Panc1 (cell line): ENCODE measurements around the gene GBP4. TPM values are rescaled to one million over a fixed set of nuclear protein-coding genes. Genes with fewer than 3 reads are reported as not detected.

Source experiments
- ATAC-seq: fragments of 200-7000 bp; cut with Tn5 transposase; 2 replicates; pipeline ENCODE4 v1.9.1; 2020; ENCODE audit warnings: mild to moderate bottlenecking, moderate library complexity
- BruUV-seq: library from RNA; stranded (reverse); fragments of 400-500 nt; replicated peaks from 2 replicates; lab custom pipeline; 2021; lab: Mats Ljungman, UMichigan
- CTCF ChIA-PET: fragments of 300-600 bp; sonication (Branson Sonifier 250); formaldehyde crosslinking; loops from one replicate; lab custom pipeline; 2022; ENCODE audit warnings: antibody characterized with exemption; lab: Charles Lee
- POLR2A ChIA-PET: fragments of 300-600 bp; sonication (Branson Sonifier 250); formaldehyde crosslinking; loops from one replicate; lab custom pipeline; 2022; ENCODE audit warnings: antibody characterized with exemption; lab: Charles Lee
- DNase-seq: peaks from one replicate; pipeline ENCODE4 v3.0.0-alpha.2; 2010; ENCODE audit warnings: low read depth, low spot score
- H3K27ac ChIP-seq: 2 replicates; pipeline ENCODE4 v1.5.1; 2011; ENCODE audit warnings: mild to moderate bottlenecking, low read length, inconsistent platforms
- H3K27me3 ChIP-seq: fragments of 200-500 bp; sonication (Bioruptor generic); 2 replicates; pipeline ENCODE4 v1.6.0; 2014; ENCODE audit warnings: low read length, inconsistent platforms; ENCODE audit not compliant: control insufficient read depth, insufficient read depth
- H3K36me3 ChIP-seq: fragments of 200-500 bp; sonication (Bioruptor generic); 2 replicates; pipeline ENCODE4 v1.5.1; 2014; ENCODE audit warnings: inconsistent platforms, mild to moderate bottlenecking, low read length, moderate library complexity; ENCODE audit not compliant: control insufficient read depth, insufficient read depth
- H3K4me1 ChIP-seq: 2 replicates; pipeline ENCODE4 v1.5.1; 2011; ENCODE audit warnings: inconsistent platforms, mild to moderate bottlenecking, low read length, moderate library complexity; ENCODE audit not compliant: control insufficient read depth, insufficient read depth
- H3K4me3 ChIP-seq, 2 experiments: 2 replicates each; pipeline ENCODE4 v1.5.1; 2011 to 2012; ENCODE audit warnings: low read depth in 2 of 2, low read length in 2 of 2, mild to moderate bottlenecking in 2 of 2, inconsistent platforms in 1 of 2, moderate library complexity in 1 of 2
- H3K9me3 ChIP-seq: fragments of 200-500 bp; sonication (Bioruptor generic); 2 replicates; pipeline ENCODE4 v1.5.1; 2014; ENCODE audit warnings: low read depth, mild to moderate bottlenecking, inconsistent platforms, low read length, moderate library complexity; ENCODE audit not compliant: control insufficient read depth, insufficient read depth
- POLR2AphosphoS5 ChIP-seq: IDR thresholded peaks from 2 replicates; pipeline ENCODE4 v1.6.1; 2012; ENCODE audit warnings: mild to moderate bottlenecking, low read depth, low read length, moderate library complexity
- SIN3A ChIP-seq: IDR thresholded peaks from 2 replicates; pipeline ENCODE4 v1.6.1; 2012; ENCODE audit warnings: low read depth, mild to moderate bottlenecking, low read length, moderate library complexity, borderline replicate concordance; ENCODE audit not compliant: insufficient read depth
- TCF7L2 ChIP-seq: IDR thresholded peaks from 2 replicates; pipeline ENCODE4 v1.6.1; 2011; ENCODE audit warnings: mild to moderate bottlenecking, low read depth, low read length, inconsistent platforms
- in situ Hi-C: cut with HindIII; loops from 2 replicates; pipeline ENCODE4 v1.10.0; 2016; ENCODE audit warnings: low sequenced_read_pairs, low pct_unique_long_range_greater_than_20kb
- intact Hi-C: fragments of 100-400 bp; cut with micrococcal nuclease; formaldehyde crosslinking; loops from one replicate; pipeline ENCODE4 v1.10.0; 2022; ENCODE audit not compliant: unreplicated experiment
- total RNA-seq: library from RNA; stranded (reverse); gene quantifications from one replicate; pipeline ENCODE4 v1.2.1, GENCODE V29; 2021; ENCODE audit not compliant: unreplicated experiment
- TF ChIP-seq, protein P1 (sequence below): fragments of 450-650 bp; IDR thresholded peaks from 2 replicates; pipeline ENCODE4 v1.5.1; 2017; ENCODE audit warnings: mild to moderate bottlenecking
- TF ChIP-seq, protein P2 (sequence below), 2 experiments: IDR thresholded peaks; 2 replicates each; pipeline ENCODE4 v1.6.1; 2011 to 2012; ENCODE audit warnings: low read depth in 2 of 2, control low read depth in 1 of 2, low read length in 1 of 2, mild to moderate bottlenecking in 1 of 2, moderate library complexity in 1 of 2; ENCODE audit not compliant: insufficient read depth in 1 of 2

GBP4 gene
- total RNA-seq, 1 experiment from 2014 or later, result 3.3 TPM

DNA sequence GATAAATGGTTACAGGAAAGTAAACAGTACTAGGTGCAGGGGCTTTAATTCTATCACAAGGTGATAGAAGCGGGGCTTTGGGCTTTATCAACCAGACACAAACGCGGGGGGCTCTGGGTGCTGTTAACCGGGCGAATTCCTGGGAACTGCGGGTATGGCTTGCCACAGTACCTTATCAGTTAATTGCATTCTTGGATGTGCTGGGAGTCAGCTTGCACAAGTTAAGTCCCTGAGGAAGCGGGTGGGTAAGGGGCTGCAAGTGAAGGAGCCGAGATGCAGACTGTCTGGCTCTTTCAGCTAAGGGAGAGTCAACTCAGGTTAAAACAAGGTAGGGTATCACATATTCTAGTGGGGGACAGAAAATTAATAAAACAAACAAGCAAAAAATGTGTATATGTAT is 661 bp downstream of the GBP4 start:
- ATAC-seq (0 out of 2 replicates have a peak, but pooled peaks have one; percentile 13), DNase-seq (no peak)
- no peaks in the 10 kb centered on the region for H3K36me3 ChIP-seq
- no TSS peak for BruUV-seq
- H3K27me3 ChIP-seq, result peaks cover 8% of the 10 kb centered on the region
- H3K27ac ChIP-seq, result no peak overlapping the region
- TF ChIP-seq SIN3A, result no peak
- no peak for TF ChIP-seq POLR2AphosphoS5
- TF ChIP-seq, protein P1, sequence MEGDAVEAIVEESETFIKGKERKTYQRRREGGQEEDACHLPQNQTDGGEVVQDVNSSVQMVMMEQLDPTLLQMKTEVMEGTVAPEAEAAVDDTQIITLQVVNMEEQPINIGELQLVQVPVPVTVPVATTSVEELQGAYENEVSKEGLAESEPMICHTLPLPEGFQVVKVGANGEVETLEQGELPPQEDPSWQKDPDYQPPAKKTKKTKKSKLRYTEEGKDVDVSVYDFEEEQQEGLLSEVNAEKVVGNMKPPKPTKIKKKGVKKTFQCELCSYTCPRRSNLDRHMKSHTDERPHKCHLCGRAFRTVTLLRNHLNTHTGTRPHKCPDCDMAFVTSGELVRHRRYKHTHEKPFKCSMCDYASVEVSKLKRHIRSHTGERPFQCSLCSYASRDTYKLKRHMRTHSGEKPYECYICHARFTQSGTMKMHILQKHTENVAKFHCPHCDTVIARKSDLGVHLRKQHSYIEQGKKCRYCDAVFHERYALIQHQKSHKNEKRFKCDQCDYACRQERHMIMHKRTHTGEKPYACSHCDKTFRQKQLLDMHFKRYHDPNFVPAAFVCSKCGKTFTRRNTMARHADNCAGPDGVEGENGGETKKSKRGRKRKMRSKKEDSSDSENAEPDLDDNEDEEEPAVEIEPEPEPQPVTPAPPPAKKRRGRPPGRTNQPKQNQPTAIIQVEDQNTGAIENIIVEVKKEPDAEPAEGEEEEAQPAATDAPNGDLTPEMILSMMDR, result no peak
- TF ChIP-seq, protein P2, sequence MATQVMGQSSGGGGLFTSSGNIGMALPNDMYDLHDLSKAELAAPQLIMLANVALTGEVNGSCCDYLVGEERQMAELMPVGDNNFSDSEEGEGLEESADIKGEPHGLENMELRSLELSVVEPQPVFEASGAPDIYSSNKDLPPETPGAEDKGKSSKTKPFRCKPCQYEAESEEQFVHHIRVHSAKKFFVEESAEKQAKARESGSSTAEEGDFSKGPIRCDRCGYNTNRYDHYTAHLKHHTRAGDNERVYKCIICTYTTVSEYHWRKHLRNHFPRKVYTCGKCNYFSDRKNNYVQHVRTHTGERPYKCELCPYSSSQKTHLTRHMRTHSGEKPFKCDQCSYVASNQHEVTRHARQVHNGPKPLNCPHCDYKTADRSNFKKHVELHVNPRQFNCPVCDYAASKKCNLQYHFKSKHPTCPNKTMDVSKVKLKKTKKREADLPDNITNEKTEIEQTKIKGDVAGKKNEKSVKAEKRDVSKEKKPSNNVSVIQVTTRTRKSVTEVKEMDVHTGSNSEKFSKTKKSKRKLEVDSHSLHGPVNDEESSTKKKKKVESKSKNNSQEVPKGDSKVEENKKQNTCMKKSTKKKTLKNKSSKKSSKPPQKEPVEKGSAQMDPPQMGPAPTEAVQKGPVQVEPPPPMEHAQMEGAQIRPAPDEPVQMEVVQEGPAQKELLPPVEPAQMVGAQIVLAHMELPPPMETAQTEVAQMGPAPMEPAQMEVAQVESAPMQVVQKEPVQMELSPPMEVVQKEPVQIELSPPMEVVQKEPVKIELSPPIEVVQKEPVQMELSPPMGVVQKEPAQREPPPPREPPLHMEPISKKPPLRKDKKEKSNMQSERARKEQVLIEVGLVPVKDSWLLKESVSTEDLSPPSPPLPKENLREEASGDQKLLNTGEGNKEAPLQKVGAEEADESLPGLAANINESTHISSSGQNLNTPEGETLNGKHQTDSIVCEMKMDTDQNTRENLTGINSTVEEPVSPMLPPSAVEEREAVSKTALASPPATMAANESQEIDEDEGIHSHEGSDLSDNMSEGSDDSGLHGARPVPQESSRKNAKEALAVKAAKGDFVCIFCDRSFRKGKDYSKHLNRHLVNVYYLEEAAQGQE (IDR thresholded peaks at IDR 0.05; ENCODE audit: insufficient read depth in 1 of 2, low read depth in 2 of 2, low read length in 1 of 2), result no peak
- no peak for TF ChIP-seq TCF7L2
- H3K4me1 ChIP-seq, result peaks cover 11% of the 10 kb centered on the region; the same call in 1 of the 2 replicates
- peak overlapping the region; percentile 38 to 63 for H3K4me3 ChIP-seq
- in situ Hi-C loops, result no loop called here
- intact Hi-C loops, result no loop called here
- CTCF ChIA-PET, result no interaction called here
- POLR2A ChIA-PET, result no interaction called here
- no peaks in the 10 kb centered on the region for H3K9me3 ChIP-seq

DNA sequence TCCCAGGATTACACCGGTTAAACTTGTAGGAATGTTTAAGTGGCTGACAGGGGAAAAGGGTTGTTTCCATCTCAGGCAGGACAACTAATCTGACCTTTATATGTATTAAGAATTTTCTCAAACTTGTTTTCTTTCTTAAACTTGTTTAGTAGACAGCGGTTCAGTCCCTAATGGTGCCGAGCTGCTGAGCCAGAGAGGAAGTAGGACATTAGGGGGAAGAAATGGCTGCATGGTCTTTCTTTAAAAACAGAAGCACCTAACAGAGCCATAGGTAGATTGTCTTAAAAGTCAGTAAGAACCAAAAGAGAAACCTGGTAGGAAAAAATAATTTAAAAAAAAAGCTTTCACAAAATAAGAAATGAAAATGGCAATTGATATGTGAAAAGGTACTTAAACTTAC is 3.3 kb downstream of the GBP4 start:
- intact Hi-C loops, result no loop called here
- Histone ChIP-seq H3K4me3 (no peak overlapping the region), H3K4me1 (peaks cover 11% of the 10 kb centered on the region; the same call in 1 of the 2 replicates), H3K9me3 (no peaks in the 10 kb centered on the region), H3K27me3 (peaks cover 8% of the 10 kb centered on the region), H3K27ac (no peak overlapping the region), H3K36me3 (no peaks in the 10 kb centered on the region)
- ATAC-seq (no peak), DNase-seq (no peak)
- in situ Hi-C loops, result no loop called here
- ChIA-PET CTCF (no interaction called here), POLR2A (no interaction called here)
- TF ChIP-seq TCF7L2 (no peak), SIN3A (no peak)
- TF ChIP-seq, protein P2 (IDR thresholded peaks at IDR 0.05; ENCODE audit: insufficient read depth in 1 of 2, low read depth in 2 of 2, low read length in 1 of 2), result no peak
- no TSS peak for BruUV-seq
